HepG2 (cell line): ENCODE data around the gene XCL2. TPM values are rescaled to one million over a fixed set of nuclear protein-coding genes. Genes with fewer than 3 reads are reported as not detected.
A peak's percentile ranks its signal among the peaks of the same experiment; 100 is the strongest.

Source experiments
- ATAC-seq: fragments of 200-7000 bp; cut with Tn5 transposase; 3 replicates; pipeline ENCODE4 v1.9.1; 2020; ENCODE audit warnings: mild to moderate bottlenecking, moderate library complexity
- BruUV-seq: library from RNA; stranded (reverse); fragments of 400-500 nt; replicated peaks from 2 replicates; lab custom pipeline; 2021; lab: Mats Ljungman, UMichigan
- CTCF ChIA-PET: fragments of 300-600 bp; formaldehyde crosslinking; extraction: SDS; loops from one replicate; lab custom pipeline; 2021; ENCODE audit warnings: low total read pairs, inconsistent platforms, low intra/inter-chr PET ratio; lab: Yijun Ruan, JAX
- POLR2A ChIA-PET: fragments of 350-600 bp; sonication (Branson Sonifier 250); formaldehyde crosslinking; loops from one replicate; lab custom pipeline; 2020; ENCODE audit warnings: antibody characterized with exemption, inconsistent platforms; lab: Yijun Ruan, JAX
- DNase-seq: peaks from one replicate; pipeline ENCODE4 v3.0.0-alpha.2; 2015; ENCODE audit warnings: low spot score
- FAIRE-seq: peaks from 3 replicates; lab custom pipeline; 2011; peaks lifted over from hg19 to GRCh38; lab: Jason Lieb, UNC
- H2AFZ ChIP-seq: one replicate; pipeline ENCODE4 v1.6.1; 2011; ENCODE audit warnings: low read length, inconsistent platforms
- H3K27ac ChIP-seq: fragments of 300-600 bp; 3 replicates; pipeline ENCODE4 v1.8.0; 2011; ENCODE audit warnings: mixed run types, mild to moderate bottlenecking, mixed read lengths, low read length, inconsistent platforms; ENCODE audit not compliant: insufficient read depth; ENCODE audit errors: extremely low read length
- H3K27me3 ChIP-seq, 2 experiments: fragments of 200-600 bp in 1 of 2; 2 replicates in 1 of 2; 3 replicates in 1 of 2; pipeline versions ENCODE4 v1.6.0 to v1.8.0; 2011; ENCODE audit warnings: low read length in 2 of 2, mild to moderate bottlenecking in 2 of 2, moderate library complexity in 2 of 2, inconsistent platforms in 1 of 2; ENCODE audit not compliant: insufficient read depth in 2 of 2, control insufficient read depth in 1 of 2
- H3K36me3 ChIP-seq, 2 experiments: fragments of 200-600 bp in 1 of 2; replicated peaks in 1 of 2; 2 replicates in 1 of 2; 3 replicates in 1 of 2; pipeline versions ENCODE4 v1.5.1 to v1.8.0; 2011; ENCODE audit warnings: low read length in 2 of 2, inconsistent platforms in 1 of 2; ENCODE audit not compliant: insufficient read depth in 2 of 2, control insufficient read depth in 1 of 2
- H3K4me1 ChIP-seq: 2 replicates; pipeline ENCODE4 v1.5.1; 2012; ENCODE audit warnings: low read length, inconsistent platforms; ENCODE audit not compliant: insufficient read depth
- H3K4me2 ChIP-seq: 2 replicates; pipeline ENCODE4 v1.6.0; 2011; ENCODE audit warnings: low read depth, low read length, inconsistent platforms
- H3K4me3 ChIP-seq, 3 experiments: fragments of 200-600 bp in 1 of 3; sonication (generic), shearing (Covaris generic) in 1 of 3; replicated peaks in 1 of 3; 2 replicates each; pipeline ENCODE4 v1.5.1; 2011 to 2016; ENCODE audit warnings: low read length in 3 of 3, inconsistent platforms in 2 of 3, low read depth in 2 of 3, mild to moderate bottlenecking in 2 of 3, control low read depth in 1 of 3, mixed read lengths in 1 of 3; ENCODE audit not compliant: insufficient read depth in 1 of 3
- H3K79me2 ChIP-seq: one replicate; pipeline ENCODE4 v1.6.1; 2011; ENCODE audit warnings: low read length, inconsistent platforms; ENCODE audit not compliant: insufficient read depth
- H3K9ac ChIP-seq: 2 replicates; pipeline ENCODE4 v1.6.0; 2011; ENCODE audit warnings: mild to moderate bottlenecking, low read depth, low read length, inconsistent platforms; ENCODE audit not compliant: insufficient read depth
- H3K9me3 ChIP-seq: 2 replicates; pipeline ENCODE4 v1.5.1; 2012; ENCODE audit warnings: mild to moderate bottlenecking, low read length
- H4K20me1 ChIP-seq: 2 replicates; pipeline ENCODE4 v1.6.0; 2011; ENCODE audit warnings: inconsistent platforms, mild to moderate bottlenecking, low read length, moderate library complexity; ENCODE audit not compliant: insufficient read depth
- ASH2L ChIP-seq: fragments of 300-600, 200-600 bp; sonication (generic); IDR thresholded peaks from 2 replicates; pipeline ENCODE4 v1.7.0; 2017; ENCODE audit warnings: low read depth, mild to moderate bottlenecking, moderate library complexity, mixed read lengths, low read length; ENCODE audit not compliant: insufficient read length
- MEIS2 ChIP-seq: sonication (generic); formaldehyde crosslinking; IDR thresholded peaks from 2 replicates; pipeline ENCODE4 v1.9.0; 2021; ENCODE audit warnings: mild to moderate bottlenecking, missing genetic modification reagents
- TBX2 ChIP-seq: sonication (generic); formaldehyde crosslinking; IDR thresholded peaks from 2 replicates; pipeline ENCODE4 v1.5.0; 2020; ENCODE audit warnings: missing genetic modification reagents, mild to moderate bottlenecking, borderline replicate concordance
- ZNF354B ChIP-seq: sonication (generic); formaldehyde crosslinking; IDR thresholded peaks from 2 replicates; pipeline ENCODE4 v1.8.0; 2022; ENCODE audit warnings: mild to moderate bottlenecking, missing genetic modification reagents
- ZNF441 ChIP-seq: sonication (generic); formaldehyde crosslinking; IDR thresholded peaks from 2 replicates; pipeline ENCODE4 v1.7.0; 2021; ENCODE audit warnings: missing genetic modification reagents, borderline replicate concordance
- WGBS: methylation state at CpG from one replicate; pipeline ENCODE4 v1.1.6; 2017; ENCODE audit warnings: low lambda C conversion rate; 5-methylcytosine and 5-hydroxymethylcytosine counted together
- in situ Hi-C: cut with HindIII; loops from 2 replicates; pipeline ENCODE4 v1.10.0; 2017; ENCODE audit warnings: low pct_unique_long_range_greater_than_20kb; ENCODE audit not compliant: extremely low pct_ligation_motif_present
- intact Hi-C: fragments of 100-400 bp; cut with micrococcal nuclease; formaldehyde crosslinking; loops from one replicate; pipeline ENCODE4 v1.10.0; 2022; ENCODE audit not compliant: unreplicated experiment
- polyA plus RNA-seq, 8 experiments: library from polyadenylated mRNA; depleted of rRNA in 3 of 8; stranded (reverse) in 7 of 8; unstranded in 1 of 8; fragments of >200 nt; fragmentation: Illumina TruSeq in 4 of 8; extraction: Trizol in 4 of 8; gene quantifications; 2 replicates each; pipeline versions ENCODE4 v1.2.1 to v1.2.3, GENCODE V29; 2011 to 2016; ENCODE audit warnings: low read depth in 4 of 8, missing spikeins in 1 of 8, mixed read lengths in 1 of 8; ENCODE audit not compliant: insufficient read depth in 1 of 8
- total RNA-seq, 5 experiments: library from RNA; depleted of rRNA; stranded (reverse); fragments of >200 nt; fragmentation: Illumina TruSeq; extraction: Trizol; gene quantifications; 2 replicates each; pipeline ENCODE4 v1.2.3, GENCODE V29; 2016; ENCODE audit warnings: low read depth in 1 of 5
- TF ChIP-seq, protein P1 (sequence below): sonication (generic); formaldehyde crosslinking; IDR thresholded peaks from 2 replicates; pipeline ENCODE4 v1.9.0; 2021; ENCODE audit warnings: missing genetic modification reagents, borderline replicate concordance
- TF ChIP-seq, protein P2 (sequence below): sonication (generic); formaldehyde crosslinking; IDR thresholded peaks from 2 replicates; pipeline ENCODE4 v1.8.0; 2022; ENCODE audit warnings: mild to moderate bottlenecking, missing genetic modification reagents, moderate library complexity
- TF ChIP-seq, protein P3 (sequence below): sonication (generic); formaldehyde crosslinking; IDR thresholded peaks from 2 replicates; pipeline ENCODE4 v1.4.0; 2020; ENCODE audit warnings: missing genetic modification reagents
- TF ChIP-seq, protein P4 (sequence below): sonication (generic); formaldehyde crosslinking; IDR thresholded peaks from 2 replicates; pipeline ENCODE4 v1.4.0; 2020; ENCODE audit warnings: mild to moderate bottlenecking, low read depth, missing genetic modification reagents

Gene XCL2
- total and polyA plus RNA-seq, 2 of the 13 experiments (the other 11 are each of a cell fraction or from before 2014, with no cell fraction given): 0.50 TPM; not detected in 1

DNA sequence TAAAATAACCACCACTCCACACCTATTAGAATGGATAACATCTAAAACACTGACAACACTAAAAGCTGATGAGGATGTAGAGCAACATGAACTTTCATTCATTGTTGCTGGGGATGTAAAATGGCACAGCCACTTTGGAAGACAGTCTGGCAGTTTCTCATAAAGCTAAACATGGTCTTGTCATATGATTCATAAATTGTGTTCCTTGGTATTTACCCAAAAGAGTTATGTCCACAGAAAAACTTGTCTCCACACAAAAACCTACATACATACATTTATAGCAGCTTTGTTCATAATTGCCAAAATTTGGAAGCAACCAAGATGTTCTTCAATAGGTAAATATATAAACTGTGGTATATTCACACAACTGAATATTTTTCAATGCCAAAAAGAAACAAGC is 16.6 kb upstream of the XCL2 start (continued):
- TF ChIP-seq, protein P1, sequence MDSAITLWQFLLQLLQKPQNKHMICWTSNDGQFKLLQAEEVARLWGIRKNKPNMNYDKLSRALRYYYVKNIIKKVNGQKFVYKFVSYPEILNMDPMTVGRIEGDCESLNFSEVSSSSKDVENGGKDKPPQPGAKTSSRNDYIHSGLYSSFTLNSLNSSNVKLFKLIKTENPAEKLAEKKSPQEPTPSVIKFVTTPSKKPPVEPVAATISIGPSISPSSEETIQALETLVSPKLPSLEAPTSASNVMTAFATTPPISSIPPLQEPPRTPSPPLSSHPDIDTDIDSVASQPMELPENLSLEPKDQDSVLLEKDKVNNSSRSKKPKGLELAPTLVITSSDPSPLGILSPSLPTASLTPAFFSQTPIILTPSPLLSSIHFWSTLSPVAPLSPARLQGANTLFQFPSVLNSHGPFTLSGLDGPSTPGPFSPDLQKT (CRISPR knock-in tag): no peak
- TF ChIP-seq, all 625 proteins: peak for 0

DNA sequence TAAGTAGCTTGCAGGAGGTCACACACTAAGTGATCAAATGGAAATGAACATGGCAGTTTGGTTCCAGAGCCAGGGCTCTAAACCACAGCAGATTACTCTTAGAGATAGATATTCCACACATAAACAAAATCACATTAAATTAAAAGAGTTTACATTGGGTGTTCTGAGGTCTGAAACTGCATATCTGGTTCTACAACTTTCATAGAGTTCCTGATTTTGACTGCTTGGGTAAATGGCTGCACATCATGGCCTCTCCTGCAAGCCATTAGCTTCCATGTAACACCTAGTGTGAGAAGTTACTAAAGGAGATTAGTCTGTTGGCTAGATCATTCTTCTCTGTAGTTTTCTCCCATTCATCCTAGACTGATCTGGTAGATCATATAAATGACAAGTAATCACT is 12.8 kb upstream of the XCL2 start:
- Histone ChIP-seq H3K79me2 (peaks cover 2% of the 10 kb centered on the region), H3K4me1 (peaks cover 67% of the 10 kb centered on the region), H3K36me3 (no peaks in the 10 kb centered on the region), H4K20me1 (no peaks in the 10 kb centered on the region), H3K4me2 (no peak overlapping the region), H3K27me3 (no peaks in the 10 kb centered on the region), H3K9me3 (no peaks in the 10 kb centered on the region), H3K4me3 (no peak overlapping the region), H2AFZ (no peak overlapping the region), H3K9ac (no peak overlapping the region), H3K27ac (peak overlapping the region; percentile 74)
- intact Hi-C loops (loop anchor here (5.0 kb wide), 2 partner anchors 59 to 114 kb away; no protein-coding TSS in a partner anchor), in situ Hi-C loops (no loop called here)
- CTCF ChIA-PET: no interaction called here
- ATAC-seq (no peak), FAIRE-seq (no peak), DNase-seq (no peak)
- POLR2A ChIA-PET: no interaction called here
- BruUV-seq: no TSS peak
- TF ChIP-seq, protein P2, sequence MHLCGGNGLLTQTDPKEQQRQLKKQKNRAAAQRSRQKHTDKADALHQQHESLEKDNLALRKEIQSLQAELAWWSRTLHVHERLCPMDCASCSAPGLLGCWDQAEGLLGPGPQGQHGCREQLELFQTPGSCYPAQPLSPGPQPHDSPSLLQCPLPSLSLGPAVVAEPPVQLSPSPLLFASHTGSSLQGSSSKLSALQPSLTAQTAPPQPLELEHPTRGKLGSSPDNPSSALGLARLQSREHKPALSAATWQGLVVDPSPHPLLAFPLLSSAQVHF (CRISPR knock-in tag): no peak

DNA sequence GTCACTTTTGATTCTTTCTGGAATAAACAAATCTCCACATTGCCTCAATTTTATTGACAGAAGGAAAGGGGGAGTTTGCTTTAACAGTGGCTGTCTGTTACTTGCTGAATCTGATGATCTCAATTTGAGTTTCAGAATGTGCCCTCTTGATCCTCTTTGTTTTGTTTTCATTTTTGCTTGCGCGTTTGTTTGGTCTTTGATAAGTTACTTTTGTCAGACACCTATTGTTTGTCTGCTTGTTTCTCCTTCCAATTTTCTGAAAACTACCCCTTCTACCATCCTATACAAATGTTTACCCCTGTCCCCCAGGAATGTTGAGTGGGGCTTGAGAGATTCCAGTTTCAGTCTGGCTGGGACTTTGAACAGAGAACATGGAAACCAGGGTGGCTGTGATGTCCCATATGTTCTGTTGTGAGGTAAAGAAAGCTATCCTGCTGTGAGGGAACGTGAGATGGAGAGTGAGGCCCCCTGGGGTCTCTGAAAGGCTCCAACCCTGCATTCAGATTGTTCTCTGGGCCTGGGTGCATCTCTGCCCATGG is 11.8 kb upstream of the XCL2 start:
- Histone ChIP-seq H4K20me1 (no peaks in the 10 kb centered on the region), H3K4me2 (peak overlapping the region; percentile 58), H3K4me3 (peak overlapping the region in 1 of 3 experiments; percentile 22; a peak in 1 of 6 replicates), H3K9me3 (no peaks in the 10 kb centered on the region), H3K9ac (peak overlapping the region; percentile 52; the same call in 1 of the 2 replicates), H3K36me3 (no peaks in the 10 kb centered on the region), H3K79me2 (peaks cover 2% of the 10 kb centered on the region), H2AFZ (no peak overlapping the region), H3K27me3 (no peaks in the 10 kb centered on the region), H3K27ac (peak overlapping the region; percentile 74), H3K4me1 (peaks cover 78% of the 10 kb centered on the region)
- ChIA-PET CTCF (no interaction called here), POLR2A (no interaction called here)
- peak; percentile 88 for ATAC-seq
- BruUV-seq: no TSS peak
- in situ Hi-C loops (no loop called here), intact Hi-C loops (loop anchor here (5.0 kb wide), 2 partner anchors 58 to 113 kb away; no protein-coding TSS in a partner anchor)
- FAIRE-seq: peak; percentile 12
- 7% methylated on average over 3 of the region's 3 CpGs for WGBS
- peak; percentile 90 for DNase-seq
- TF ChIP-seq, protein P3, sequence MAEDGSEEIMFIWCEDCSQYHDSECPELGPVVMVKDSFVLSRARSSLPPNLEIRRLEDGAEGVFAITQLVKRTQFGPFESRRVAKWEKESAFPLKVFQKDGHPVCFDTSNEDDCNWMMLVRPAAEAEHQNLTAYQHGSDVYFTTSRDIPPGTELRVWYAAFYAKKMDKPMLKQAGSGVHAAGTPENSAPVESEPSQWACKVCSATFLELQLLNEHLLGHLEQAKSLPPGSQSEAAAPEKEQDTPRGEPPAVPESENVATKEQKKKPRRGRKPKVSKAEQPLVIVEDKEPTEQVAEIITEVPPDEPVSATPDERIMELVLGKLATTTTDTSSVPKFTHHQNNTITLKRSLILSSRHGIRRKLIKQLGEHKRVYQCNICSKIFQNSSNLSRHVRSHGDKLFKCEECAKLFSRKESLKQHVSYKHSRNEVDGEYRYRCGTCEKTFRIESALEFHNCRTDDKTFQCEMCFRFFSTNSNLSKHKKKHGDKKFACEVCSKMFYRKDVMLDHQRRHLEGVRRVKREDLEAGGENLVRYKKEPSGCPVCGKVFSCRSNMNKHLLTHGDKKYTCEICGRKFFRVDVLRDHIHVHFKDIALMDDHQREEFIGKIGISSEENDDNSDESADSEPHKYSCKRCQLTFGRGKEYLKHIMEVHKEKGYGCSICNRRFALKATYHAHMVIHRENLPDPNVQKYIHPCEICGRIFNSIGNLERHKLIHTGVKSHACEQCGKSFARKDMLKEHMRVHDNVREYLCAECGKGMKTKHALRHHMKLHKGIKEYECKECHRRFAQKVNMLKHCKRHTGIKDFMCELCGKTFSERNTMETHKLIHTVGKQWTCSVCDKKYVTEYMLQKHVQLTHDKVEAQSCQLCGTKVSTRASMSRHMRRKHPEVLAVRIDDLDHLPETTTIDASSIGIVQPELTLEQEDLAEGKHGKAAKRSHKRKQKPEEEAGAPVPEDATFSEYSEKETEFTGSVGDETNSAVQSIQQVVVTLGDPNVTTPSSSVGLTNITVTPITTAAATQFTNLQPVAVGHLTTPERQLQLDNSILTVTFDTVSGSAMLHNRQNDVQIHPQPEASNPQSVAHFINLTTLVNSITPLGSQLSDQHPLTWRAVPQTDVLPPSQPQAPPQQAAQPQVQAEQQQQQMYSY (CRISPR knock-in tag): no peak
- TF ChIP-seq ZNF354B (CRISPR knock-in tag): no peak
- TF ChIP-seq, protein P4, sequence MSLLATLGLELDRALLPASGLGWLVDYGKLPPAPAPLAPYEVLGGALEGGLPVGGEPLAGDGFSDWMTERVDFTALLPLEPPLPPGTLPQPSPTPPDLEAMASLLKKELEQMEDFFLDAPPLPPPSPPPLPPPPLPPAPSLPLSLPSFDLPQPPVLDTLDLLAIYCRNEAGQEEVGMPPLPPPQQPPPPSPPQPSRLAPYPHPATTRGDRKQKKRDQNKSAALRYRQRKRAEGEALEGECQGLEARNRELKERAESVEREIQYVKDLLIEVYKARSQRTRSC: no peak
- peak; percentile 41; the same call in 1 of the 2 replicates for TF ChIP-seq TBX2 (CRISPR knock-in tag)
- peak; percentile 73 for TF ChIP-seq ASH2L
- TF ChIP-seq MEIS2 (CRISPR knock-in tag): no peak
- no peak for TF ChIP-seq ZNF441 (CRISPR knock-in tag)
